ENCODE measurements around the gene DTNA.
"Not testable (repeated sequence)": the region's sequence is repeated elsewhere in the genome, so short reads cannot be mapped to it uniquely, and the experiment has no call there.

DTNA gene

GRCh38 chr18:34887881-34888580 is 177.9 kb downstream of the DTNA start:
- no peak for DNase-seq (ENCODE audit: insufficient read length, low spot score)
- no peak for FAIRE-seq

GRCh38 chr18:34890486-34891085 is 180.5 kb downstream of the DTNA start:
- DNase-seq (ENCODE audit: insufficient read length, low spot score), result no peak
- FAIRE-seq, result no peak

DNA sequence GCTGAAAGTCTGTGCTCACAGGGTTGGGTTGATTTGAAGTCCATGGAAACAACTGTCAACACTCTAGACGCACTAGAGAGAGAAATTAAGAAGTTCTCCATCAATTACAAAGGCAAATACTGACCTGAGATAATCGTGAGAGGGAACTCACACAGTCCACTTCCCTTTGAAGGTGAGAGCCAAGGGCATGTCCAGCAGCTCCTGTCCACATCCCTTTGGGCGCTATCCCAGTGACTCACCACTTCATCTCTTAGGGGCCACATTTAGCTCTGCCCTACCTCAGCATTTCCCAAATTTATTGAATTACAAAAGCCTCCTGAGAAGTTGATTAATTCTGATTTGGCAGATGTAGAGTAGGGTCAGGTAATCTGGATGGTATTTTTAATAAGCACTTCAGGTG is 182.3 kb downstream of the DTNA start:
- DNase-seq (ENCODE audit: insufficient read length, low spot score) (no peak), FAIRE-seq (no peak)

DNA sequence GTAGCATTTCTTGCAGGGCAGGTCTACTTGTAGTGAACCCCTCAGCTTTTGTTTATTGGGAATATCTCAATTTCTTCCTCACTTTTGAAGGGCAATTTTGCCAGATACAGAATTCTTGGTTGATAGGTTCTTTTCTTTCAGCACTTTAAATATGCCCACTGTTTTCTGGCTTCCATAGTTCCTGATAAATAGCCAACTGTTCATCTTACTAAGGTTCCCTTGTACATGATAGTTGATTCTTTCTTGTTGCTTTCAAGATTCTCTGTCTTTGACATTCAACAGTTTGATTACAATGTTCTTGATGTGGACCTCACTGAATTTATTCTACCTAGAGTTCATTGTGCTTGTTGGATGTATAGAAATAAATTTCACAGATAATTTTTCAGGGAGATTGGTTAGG is 183.1 kb downstream of the DTNA start:
- DNase-seq (ENCODE audit: insufficient read length, low spot score) (no peak), FAIRE-seq (no peak)

DNA sequence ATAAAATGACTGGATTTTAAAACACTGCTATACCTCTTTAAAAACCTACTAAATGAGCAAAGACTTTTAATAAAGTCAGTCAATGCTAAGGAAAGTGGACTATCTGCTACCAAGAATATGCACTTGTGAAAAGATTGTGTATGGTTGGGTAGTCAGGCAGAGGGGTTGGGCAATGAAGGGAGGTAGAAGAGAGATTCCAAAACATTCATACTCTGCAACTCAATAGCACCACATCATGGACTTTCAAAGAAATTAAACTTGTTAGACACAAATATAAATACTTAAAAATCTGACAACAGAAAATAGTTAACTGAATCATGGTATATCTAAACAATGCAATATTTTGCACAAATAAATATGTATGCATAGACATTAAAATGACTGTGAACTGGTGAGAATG is 191.2 kb downstream of the DTNA start:
- no peak for FAIRE-seq

DNA sequence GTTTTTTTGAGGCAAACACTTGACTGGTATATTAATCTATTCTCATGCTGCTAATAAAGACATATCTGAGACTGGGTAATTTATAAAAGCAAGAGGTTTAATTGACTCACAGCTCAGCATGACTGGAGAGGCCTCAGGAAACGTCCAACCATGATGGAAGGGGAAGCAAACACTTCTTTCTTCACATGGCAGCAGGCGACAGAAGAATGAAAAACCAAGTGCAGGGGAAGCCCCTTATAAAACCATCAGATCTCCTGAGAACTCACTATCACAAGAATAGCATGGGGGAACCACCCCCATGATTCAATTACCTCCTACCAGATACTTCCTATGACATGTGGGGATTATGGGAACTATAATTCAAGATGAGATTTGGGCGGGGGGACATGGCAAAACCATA is 194.9 kb downstream of the DTNA start:
- FAIRE-seq (no peak), DNase-seq (ENCODE audit: insufficient read length, low spot score) (no peak)

More for the DNA sequence above, 191.2 kb downstream of the DTNA start:
- no peak for DNase-seq (ENCODE audit: insufficient read length, low spot score)

DNA sequence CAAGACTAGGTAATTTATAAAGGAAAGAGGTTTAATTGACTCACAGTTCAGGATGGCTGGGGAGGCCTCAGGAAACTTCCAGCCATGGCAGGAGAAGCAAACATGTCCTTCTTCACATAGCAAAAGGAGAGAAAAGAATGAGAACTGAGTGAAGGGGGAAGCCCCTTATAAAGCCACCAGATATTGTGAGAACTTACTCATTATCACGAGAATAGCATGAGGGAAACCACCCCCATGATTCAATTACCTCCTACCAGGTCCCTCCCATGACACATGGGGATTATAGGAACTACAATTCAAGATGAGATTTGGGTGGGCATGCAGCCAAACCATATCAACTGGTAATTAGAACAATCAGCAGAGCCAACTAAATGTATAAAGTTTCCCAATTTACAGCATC is 196.9 kb downstream of the DTNA start:
- not testable (repeated sequence) for FAIRE-seq

GRCh38 chr18:34909637-34910364 is 199.7 kb downstream of the DTNA start:
- no peak for DNase-seq (ENCODE audit: insufficient read length, low spot score)
- FAIRE-seq, result no peak

More for the DNA sequence above, 196.9 kb downstream of the DTNA start:
- not testable (repeated sequence) for DNase-seq (ENCODE audit: insufficient read length, low spot score)

GRCh38 chr18:34911081-34911480 is 201.0 kb downstream of the DTNA start:
- FAIRE-seq (no peak), DNase-seq (ENCODE audit: insufficient read length, low spot score) (no peak)

DNA sequence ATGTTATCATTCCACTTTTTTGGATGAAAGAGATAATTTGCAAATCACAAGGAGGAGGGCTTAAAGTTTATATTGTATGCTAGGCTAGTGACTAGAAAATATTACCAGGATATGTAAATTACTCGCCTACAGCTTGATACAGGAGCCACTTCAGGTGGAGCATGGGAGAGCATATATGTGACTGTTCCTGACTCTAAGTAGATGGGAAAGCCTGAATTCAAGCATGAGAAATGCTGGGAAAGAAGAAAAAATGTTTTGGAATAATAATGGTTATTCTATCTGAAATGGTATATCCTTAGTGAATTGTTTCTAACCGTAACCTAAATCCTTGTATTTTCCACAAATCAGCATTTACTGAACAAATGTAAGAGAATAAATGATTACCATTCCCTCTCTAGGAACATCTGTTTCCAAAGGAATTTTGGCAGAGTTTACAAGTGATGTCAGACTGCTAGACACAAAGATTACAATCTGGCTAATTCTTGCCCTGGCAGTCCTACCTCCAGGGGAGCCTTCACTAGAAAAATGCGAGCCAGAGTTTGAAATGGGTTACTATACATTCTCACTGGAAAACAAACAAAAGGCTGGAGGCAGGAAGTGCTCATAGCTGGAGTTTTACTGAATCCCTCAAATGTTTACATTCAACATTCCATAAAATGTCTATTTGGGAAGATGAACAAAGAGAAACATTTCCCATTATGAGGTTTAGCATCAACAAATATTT is 201.7 kb downstream of the DTNA start:
- FAIRE-seq (no peak), DNase-seq (ENCODE audit: insufficient read length, low spot score) (peak; percentile 10)

- DNase-seq (ENCODE audit: insufficient read length, low spot score) (peak; percentile 11), FAIRE-seq (no peak)
These were observed 204.0 kb downstream of the DTNA start for GRCh38 chr18:34913837-34914661.

DNA sequence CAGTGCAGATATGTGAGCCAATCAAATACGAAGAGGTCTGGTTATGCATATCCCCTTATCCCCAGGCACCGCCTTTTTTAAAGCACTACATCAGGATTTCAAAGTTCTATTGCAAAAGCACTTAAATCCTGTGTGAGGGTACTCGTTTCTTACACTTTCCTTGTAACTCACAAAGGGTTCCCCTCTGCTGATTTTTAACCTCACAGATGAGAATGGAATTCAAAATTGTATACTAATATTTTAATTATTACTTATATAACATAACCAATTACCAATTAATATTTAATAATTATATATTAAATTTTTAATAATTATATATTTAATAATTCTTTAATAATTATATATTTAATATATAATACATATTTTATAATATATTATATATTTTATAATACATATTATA is 204.9 kb downstream of the DTNA start:
- no peak for DNase-seq (ENCODE audit: insufficient read length, low spot score)
- no peak for FAIRE-seq

DNA sequence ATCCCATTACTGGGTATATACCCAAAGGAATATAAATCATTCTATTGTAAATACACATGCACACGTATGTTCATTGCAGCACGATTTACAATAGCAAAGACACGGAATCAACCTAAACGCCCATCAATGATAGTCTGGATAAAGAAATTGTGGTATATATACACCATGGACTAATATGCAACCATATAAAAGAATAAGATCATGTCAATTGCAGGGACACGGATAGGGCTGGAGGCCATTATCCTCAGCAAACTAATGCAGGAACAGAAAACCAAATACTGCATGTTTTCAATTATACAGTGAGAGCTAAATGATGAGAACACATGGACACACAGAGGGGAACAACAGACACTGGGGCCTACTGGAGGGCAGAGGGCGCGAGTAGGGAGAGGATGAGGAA is 206.4 kb downstream of the DTNA start:
- not testable (repeated sequence) for DNase-seq (ENCODE audit: insufficient read length, low spot score); FAIRE-seq

DNA sequence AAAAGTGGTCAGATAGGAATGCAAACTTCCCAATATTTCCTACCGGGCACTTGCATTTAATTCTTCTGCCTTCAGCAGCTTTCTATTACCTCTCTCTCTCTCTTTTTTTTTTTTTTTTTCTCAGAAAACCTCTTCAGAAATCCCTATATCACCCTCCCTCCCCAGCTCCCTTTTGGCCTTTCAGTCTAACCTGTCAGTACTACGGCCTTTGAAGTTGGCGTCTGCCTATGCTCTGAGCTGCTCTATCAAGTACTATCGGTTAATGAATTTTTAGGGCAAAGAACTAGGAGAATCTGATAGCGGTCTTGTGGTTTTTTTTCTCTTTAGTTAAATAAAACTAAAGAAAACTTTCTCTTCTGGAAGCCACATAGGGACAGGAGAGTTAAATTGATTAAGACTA is 208.8 kb downstream of the DTNA start:
- DNase-seq (ENCODE audit: insufficient read length, low spot score) (no peak), FAIRE-seq (no peak)

DNA sequence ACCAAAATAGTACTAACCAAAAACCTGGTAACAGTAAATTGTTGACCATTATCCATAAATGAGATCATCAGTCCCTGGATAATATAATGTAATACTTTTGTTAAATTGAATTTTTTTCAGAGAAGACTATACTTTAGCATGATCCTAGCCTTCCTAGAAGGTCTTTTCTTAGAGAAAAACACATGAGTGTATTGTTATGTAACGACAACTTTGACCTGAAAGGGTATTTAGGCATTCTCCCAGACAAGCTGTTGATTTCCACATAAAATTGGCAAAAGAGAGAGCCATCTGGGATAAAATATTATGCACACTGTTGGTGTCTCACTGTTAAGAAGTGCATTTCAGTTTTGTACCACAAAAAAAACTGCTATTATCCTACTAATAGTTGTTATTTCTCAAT is 211.1 kb downstream of the DTNA start:
- DNase-seq (ENCODE audit: insufficient read length, low spot score), result no peak
- no peak for FAIRE-seq

DNA sequence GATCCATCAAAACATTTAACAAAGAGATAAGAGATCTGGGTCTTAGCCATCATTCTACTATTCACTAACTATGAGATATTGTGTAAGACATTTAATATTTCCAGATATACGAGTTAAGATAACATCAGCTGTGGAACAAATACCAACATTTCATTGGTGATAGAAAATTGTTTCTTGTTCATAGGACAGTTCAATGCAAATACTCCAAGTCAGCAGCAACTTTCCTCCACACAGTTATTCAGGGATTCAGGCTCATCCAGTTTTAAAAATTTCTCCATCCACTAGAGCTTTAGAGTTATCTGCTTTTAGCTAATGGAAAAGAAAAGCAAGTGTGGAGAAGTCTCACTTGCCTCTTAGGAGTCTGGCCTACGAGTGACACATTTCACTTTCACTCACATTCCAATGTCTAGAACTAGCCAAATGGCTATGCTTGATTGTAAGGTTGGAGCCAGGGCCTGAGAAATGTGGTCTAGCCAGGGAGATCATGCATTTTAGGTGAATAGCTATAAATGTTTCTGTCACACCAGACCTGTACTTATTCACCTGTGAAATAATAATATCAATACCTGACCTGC is 211.8 kb downstream of the DTNA start:
- FAIRE-seq, result no peak
- DNase-seq (ENCODE audit: insufficient read length, low spot score), result no peak

- not testable (repeated sequence) for DNase-seq (ENCODE audit: insufficient read length, low spot score); FAIRE-seq
These were observed 212.5 kb downstream of the DTNA start for GRCh38 chr18:34922594-34922993.

GRCh38 chr18:34923911-34924310 is 213.8 kb downstream of the DTNA start:
- FAIRE-seq (no peak), DNase-seq (ENCODE audit: insufficient read length, low spot score) (no peak)

DNA sequence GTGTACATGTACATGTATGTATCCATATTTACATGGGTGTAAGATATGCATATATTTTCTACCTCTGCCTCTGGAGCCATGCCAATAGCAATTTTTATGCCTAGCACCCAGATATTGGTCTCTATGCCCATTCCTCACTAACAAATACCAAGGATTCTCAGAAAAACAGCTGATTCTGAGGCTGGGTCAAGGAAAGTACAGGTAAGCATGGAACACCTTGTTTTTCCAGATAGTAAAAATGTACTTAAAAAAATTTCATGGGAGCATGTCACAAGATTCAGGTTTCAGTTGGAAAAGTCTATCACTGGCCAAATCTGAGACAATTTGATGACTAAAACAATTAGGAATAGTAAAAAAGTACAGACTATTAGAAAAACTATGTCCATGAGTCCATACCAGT is 216.6 kb downstream of the DTNA start:
- DNase-seq (ENCODE audit: insufficient read length, low spot score) (no peak), FAIRE-seq (no peak)
